Activated T-helper 1 cell treated with anti-CD3 and anti-CD28 coated beads, Interleukin-12 subunit alpha, Interleukin-12 subunit beta, Interleukin-2, Interleukin-4 antibody, amounts not matched to agents 30 ng/mL and 10 ng/mL and 1 ng/mL, durations not matched to agents 14 hours and 24 hours and 36 hours (primary cell): ENCODE results near the gene BEST4. TPM values are rescaled to one million over a fixed set of nuclear protein-coding genes. Genes with fewer than 3 reads are reported as not detected.
"Not testable (repeated sequence)": the region's sequence is repeated elsewhere in the genome, so short reads cannot be mapped to it uniquely, and the experiment has no call there.

Experiments
- DNase-seq: peaks from one replicate; pipeline ENCODE4 v3.0.0; 2021; ENCODE audit warnings: low spot score
- H3K27ac Mint-ChIP-seq: one replicate; pipeline ENCODE4 v1.8.0; 2021; ENCODE audit warnings: mild to moderate bottlenecking, mixed read lengths
- H3K27me3 Mint-ChIP-seq: one replicate; pipeline ENCODE4 v1.8.0; 2022; ENCODE audit warnings: mild to moderate bottlenecking, moderate library complexity, mixed read lengths; ENCODE audit not compliant: insufficient read depth
- H3K36me3 Mint-ChIP-seq: one replicate; pipeline ENCODE4 v1.8.0; 2021; ENCODE audit warnings: low read depth, mixed read lengths
- H3K4me1 Mint-ChIP-seq: one replicate; pipeline ENCODE4 v1.8.0; 2021; ENCODE audit warnings: low read depth, mixed read lengths
- H3K4me3 Mint-ChIP-seq: one replicate; pipeline ENCODE4 v1.8.0; 2021; ENCODE audit warnings: mild to moderate bottlenecking, moderate library complexity, mixed read lengths
- H3K9me3 Mint-ChIP-seq: one replicate; pipeline ENCODE4 v1.8.0; 2021; ENCODE audit warnings: mixed read lengths
- intact Hi-C: fragments of 100-400 bp; cut with micrococcal nuclease; formaldehyde crosslinking; loops from one replicate; pipeline ENCODE4 v1.15.1; 2024
- total RNA-seq: library from RNA; stranded (reverse); gene quantifications from 2 replicates; pipeline ENCODE4 v1.2.3, GENCODE V29; 2022

Gene BEST4
- total RNA-seq, 1 donor from 2014 or later = 0.47 TPM

DNA sequence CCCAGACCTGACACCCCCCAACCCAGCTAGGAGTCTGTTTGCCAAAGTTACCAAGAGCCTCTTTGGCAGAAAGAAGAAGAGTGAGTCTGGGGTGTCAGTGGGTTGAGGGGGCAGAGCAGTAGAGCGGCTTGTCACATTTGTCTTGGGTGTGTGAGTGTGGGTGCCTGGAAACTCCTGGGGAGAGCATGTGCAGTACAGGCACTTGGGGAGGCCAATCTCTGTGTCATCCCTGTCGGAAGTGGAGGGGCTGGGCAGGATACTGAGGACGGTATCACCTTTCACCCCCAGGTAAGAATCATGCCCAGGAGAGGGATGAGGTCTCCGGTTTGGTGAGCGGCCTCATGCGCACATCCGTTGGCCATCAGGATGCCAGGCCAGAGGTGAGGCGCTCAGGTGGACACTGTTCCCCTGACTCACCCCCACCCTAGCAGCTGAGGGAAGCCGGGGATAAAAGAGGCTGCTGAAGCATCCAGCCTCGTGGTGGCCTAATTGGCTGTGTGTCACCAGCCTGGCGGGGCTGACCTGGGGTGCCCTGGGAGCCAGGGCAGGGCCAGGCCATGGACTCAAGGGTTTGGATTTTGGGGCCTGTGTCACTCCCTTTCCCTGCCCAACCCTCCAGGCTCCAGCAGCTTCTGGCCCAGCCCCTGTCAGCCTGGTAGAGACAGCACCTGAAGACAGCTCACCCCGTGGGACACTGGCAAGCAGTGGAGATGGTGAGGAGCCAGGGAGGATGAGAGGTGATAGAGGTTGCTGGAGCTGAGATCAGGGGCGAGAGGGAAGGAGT lies 15.5 kb upstream of the BEST4 start:
- intact Hi-C loops = loop anchor here (10.0 kb wide), 1 partner anchor 781 kb away; the partner anchor contains the start of gene NASP
- H3K4me1 Mint-ChIP-seq = peaks cover 63% of the 10 kb centered on the region
- H3K27ac Mint-ChIP-seq = peak overlapping the region; percentile 85
- no peaks in the 10 kb centered on the region for H3K9me3 Mint-ChIP-seq
- peak overlapping the region; percentile 97 for H3K4me3 Mint-ChIP-seq
- peaks cover 50% of the 10 kb centered on the region for H3K36me3 Mint-ChIP-seq
- no peaks in the 10 kb centered on the region for H3K27me3 Mint-ChIP-seq
- no peak for DNase-seq

DNA sequence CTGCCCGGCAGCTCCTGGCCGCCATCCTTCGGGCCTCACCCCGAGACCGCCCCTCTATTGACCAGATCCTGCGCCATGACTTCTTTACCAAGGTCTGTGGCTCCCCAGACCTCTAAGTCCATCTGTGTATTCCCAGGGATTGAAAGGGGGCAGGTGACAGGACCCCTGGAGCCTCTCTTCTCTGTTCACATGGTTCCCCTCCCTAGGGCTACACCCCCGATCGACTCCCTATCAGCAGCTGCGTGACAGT lies 15.0 kb upstream of the BEST4 start:
- intact Hi-C loops = loop anchor here (10.0 kb wide), 1 partner anchor 782 kb away; the partner anchor contains the start of gene NASP
- H3K27me3 Mint-ChIP-seq = no peaks in the 10 kb centered on the region
- peak overlapping the region; percentile 85 for H3K27ac Mint-ChIP-seq
- peaks cover 58% of the 10 kb centered on the region for H3K4me1 Mint-ChIP-seq
- no peaks in the 10 kb centered on the region for H3K9me3 Mint-ChIP-seq
- peak overlapping the region; percentile 97 for H3K4me3 Mint-ChIP-seq
- no peak for DNase-seq
- peaks cover 50% of the 10 kb centered on the region for H3K36me3 Mint-ChIP-seq

GRCh38 chr1:44802306-44803061 lies 14.5 kb upstream of the BEST4 start:
- H3K4me3 Mint-ChIP-seq = peak overlapping the region; percentile 97
- H3K4me1 Mint-ChIP-seq = peaks cover 53% of the 10 kb centered on the region
- no peaks in the 10 kb centered on the region for H3K27me3 Mint-ChIP-seq
- no peaks in the 10 kb centered on the region for H3K9me3 Mint-ChIP-seq
- intact Hi-C loops = loop anchor here (10.0 kb wide), 1 partner anchor 782 kb away; the partner anchor contains the start of gene NASP
- peak overlapping the region; percentile 91 for H3K27ac Mint-ChIP-seq
- H3K36me3 Mint-ChIP-seq = peaks cover 49% of the 10 kb centered on the region
- DNase-seq = no peak

DNA sequence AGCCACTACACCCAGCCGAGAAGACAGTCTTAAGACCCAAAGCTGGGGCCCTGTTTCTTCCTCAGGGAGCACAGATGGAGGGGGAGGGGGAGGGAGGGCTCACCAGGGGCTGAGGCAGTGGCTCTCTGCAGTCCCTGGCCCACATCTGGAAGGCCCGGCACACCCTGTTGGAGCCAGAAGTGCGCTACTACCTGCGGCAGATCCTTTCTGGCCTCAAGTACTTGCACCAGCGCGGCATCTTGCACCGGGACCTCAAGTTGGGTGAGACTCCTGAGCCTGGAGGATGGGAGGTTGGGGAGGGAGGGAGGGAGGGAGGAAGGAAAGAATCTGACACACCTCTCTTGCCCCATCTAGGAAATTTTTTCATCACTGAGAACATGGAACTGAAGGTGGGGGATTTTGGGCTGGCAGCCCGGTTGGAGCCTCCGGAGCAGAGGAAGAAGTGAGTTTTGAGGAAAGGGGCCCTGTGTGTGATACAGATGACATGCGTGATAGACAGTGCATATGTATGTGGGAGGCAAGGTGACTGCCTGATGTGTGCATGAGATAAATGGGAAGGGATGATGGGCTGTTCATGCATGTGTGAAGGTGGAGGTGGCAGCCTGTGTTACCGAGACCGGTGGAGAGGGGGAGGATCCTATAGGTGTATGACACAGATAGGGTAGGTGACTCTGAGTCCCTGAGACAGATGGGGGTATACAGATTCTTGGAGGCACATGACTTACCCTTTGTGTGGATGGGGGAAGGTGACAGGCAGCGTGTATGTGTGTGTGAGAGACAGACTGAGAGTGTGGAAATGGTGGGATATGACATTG lies 13.7 kb upstream of the BEST4 start:
- Mint-ChIP-seq H3K4me3 (peak overlapping the region; percentile 97), H3K36me3 (peaks cover 41% of the 10 kb centered on the region), H3K4me1 (peaks cover 45% of the 10 kb centered on the region), H3K27ac (peak overlapping the region; percentile 91), H3K27me3 (no peaks in the 10 kb centered on the region), H3K9me3 (no peaks in the 10 kb centered on the region)
- no peak for DNase-seq
- intact Hi-C loops = loop anchor here (1.0 to 10.0 kb wide), 7 partner anchors 8 to 783 kb away; partner anchors contain the start of genes KIF2C, NASP, RNU5D-1 and RPS8

GRCh38 chr1:44799770-44800584 lies 12.0 kb upstream of the BEST4 start, which contains the start of gene PLK3:
PLK3 (plus strand) TSS chr1:44800377; CDS start chr1:44800464, 87 bp downstream.
- H3K36me3 Mint-ChIP-seq = peaks cover 32% of the 10 kb centered on the region
- intact Hi-C loops = loop anchor here (2.0 to 10.0 kb wide), 5 partner anchors 13 to 785 kb away; partner anchors contain the start of genes KIF2C, NASP, RNU5D-1 and RPS8
- H3K9me3 Mint-ChIP-seq = no peaks in the 10 kb centered on the region
- peaks cover 35% of the 10 kb centered on the region for H3K4me1 Mint-ChIP-seq
- peak within 1 kb of the TSS; percentile 97 for H3K4me3 Mint-ChIP-seq
- no peaks in the 10 kb centered on the region for H3K27me3 Mint-ChIP-seq
- H3K27ac Mint-ChIP-seq = peak within 1 kb of the TSS; percentile 99
- peak; percentile 97 for DNase-seq

- Mint-ChIP-seq H3K27ac (peak overlapping the region; percentile 99), H3K27me3 (no peaks in the 10 kb centered on the region), H3K9me3 (no peaks in the 10 kb centered on the region), H3K4me1 (peaks cover 26% of the 10 kb centered on the region), H3K4me3 (peak overlapping the region; percentile 96), H3K36me3 (peaks cover 21% of the 10 kb centered on the region)
- intact Hi-C loops = no loop called here
- no peak for DNase-seq
Observed at GRCh38 chr1:44798481-44799365, 10.8 kb upstream of the BEST4 start.

GRCh38 chr1:44797886-44798285 lies 9.9 kb upstream of the BEST4 start:
- H3K27ac Mint-ChIP-seq, DNase-seq, intact Hi-C loops: not testable (repeated sequence)

DNA sequence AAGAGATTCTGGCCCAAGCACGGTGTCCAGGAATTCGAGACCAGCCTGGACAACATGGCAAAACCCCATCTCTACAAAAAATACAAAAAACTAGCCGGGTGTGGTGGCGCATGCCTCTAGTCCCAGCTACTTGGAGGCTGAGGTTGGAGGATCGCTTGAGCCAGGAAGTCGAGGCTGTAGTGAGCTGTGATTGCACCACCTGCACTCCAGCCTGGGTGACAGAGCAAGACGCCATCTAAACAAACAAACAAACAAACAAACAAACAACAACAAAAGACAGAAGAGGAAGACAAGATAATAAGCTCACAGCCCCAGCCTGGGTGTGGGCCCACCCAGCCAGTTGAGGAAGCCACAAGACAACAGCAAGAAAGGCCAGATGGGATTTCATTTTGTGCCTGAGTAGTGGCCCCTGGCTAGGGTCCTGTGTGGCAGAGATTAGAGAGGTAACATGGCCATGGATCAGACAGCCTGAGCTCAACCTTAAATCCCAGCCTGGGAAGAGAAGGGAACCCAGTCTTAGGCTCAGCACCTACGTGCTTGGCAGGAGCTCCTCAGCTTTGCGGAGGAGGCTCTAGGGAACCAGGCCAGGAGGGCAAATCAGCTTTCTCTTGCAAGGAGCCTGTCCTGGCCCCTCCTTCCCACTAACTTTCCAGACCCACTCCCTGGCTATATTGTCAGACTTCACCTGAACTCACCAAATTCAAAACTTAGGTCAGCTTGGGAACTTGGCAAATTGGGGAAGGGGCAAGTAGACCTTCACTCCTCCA lies 4.9 kb upstream of the BEST4 start:
- no peak overlapping the region for H3K27ac Mint-ChIP-seq
- no peak overlapping the region for H3K4me3 Mint-ChIP-seq
- intact Hi-C loops = loop anchor here (2.0 kb wide), 1 partner anchor 44 kb away; no protein-coding TSS in a partner anchor
- H3K36me3 Mint-ChIP-seq = no peaks in the 10 kb centered on the region
- H3K4me1 Mint-ChIP-seq = no peaks in the 10 kb centered on the region
- H3K27me3 Mint-ChIP-seq = no peaks in the 10 kb centered on the region
- H3K9me3 Mint-ChIP-seq = no peaks in the 10 kb centered on the region
- no peak for DNase-seq

More at GRCh38 chr1:44797886-44798285, 9.9 kb upstream of the BEST4 start:
- H3K4me3 Mint-ChIP-seq, H3K27me3 Mint-ChIP-seq, H3K9me3 Mint-ChIP-seq: not testable (repeated sequence)
- H3K36me3 Mint-ChIP-seq = peaks cover 14% of the 10 kb centered on the region
- H3K4me1 Mint-ChIP-seq = peaks cover 18% of the 10 kb centered on the region

DNA sequence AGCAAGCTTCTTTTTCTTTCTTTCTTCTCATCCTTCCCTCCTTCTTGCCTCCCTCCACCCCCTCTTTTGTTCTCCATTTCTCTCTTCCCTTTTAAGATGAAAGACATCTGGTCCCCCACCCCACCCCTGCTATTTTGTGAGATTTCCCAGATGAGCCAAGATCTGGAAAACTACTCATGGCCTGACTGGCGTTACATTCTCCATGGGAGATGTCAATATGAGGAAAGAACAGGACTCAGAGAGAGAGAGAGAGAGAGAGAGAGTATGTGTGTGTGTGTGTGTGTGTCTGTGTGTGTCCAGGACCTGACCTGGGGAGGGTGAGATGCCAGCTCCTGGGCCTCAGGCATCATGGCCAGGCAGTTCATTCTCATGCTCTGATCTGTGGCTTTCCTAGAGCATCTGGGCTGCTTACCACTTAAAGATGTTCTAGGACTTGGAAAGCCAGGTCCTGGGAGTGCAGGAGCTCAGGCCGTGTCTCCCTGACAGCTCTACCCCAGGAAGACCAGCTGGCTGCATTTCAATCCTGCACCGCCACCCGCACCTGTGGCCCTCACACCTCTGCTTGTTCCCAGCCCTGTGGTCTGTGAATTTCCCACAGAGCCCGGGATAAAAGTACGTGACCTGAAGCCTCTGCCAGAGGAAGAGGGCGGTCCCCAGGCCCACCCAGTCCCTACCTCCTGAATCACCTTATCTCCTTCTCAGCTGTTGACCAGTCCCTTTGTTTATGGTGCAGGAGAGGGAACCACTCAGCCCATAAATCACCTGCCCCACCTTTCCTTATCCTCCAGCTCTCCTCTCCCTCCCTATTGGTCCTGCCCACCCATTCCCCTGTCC lies 3.2 kb upstream of the BEST4 start:
- Mint-ChIP-seq H3K9me3 (no peaks in the 10 kb centered on the region), H3K27ac (no peak overlapping the region), H3K4me3 (no peak overlapping the region), H3K36me3 (no peaks in the 10 kb centered on the region), H3K4me1 (peaks cover 6% of the 10 kb centered on the region), H3K27me3 (no peaks in the 10 kb centered on the region)
- intact Hi-C loops = no loop called here
- DNase-seq = no peak

GRCh38 chr1:44787506-44787905 lies 464 bp downstream of the BEST4 start:
- H3K36me3 Mint-ChIP-seq = peaks cover 6% of the 10 kb centered on the region
- no peaks in the 10 kb centered on the region for H3K27me3 Mint-ChIP-seq
- H3K27ac Mint-ChIP-seq = no peak overlapping the region
- intact Hi-C loops = loop anchor here (2.0 to 10.0 kb wide), 2 partner anchors 13 to 1943 kb away; partner anchors contain the start of genes PLK3 and ZNF691
- no peak overlapping the region for H3K4me3 Mint-ChIP-seq
- peaks cover 32% of the 10 kb centered on the region for H3K4me1 Mint-ChIP-seq
- DNase-seq = no peak
- H3K9me3 Mint-ChIP-seq = no peaks in the 10 kb centered on the region
